ENCODE results near the gene CRISPLD2. TPM values are rescaled to one million over a fixed set of nuclear protein-coding genes. Genes with fewer than 3 reads are reported as not detected.

CRISPLD2 gene
- total and polyA plus RNA-seq, 9 of the 15 experiments (the other 6 are each of a cell fraction or from before 2014, with no cell fraction given): 0.03 to 0.24 (median 0.04) TPM; not detected in 4

GRCh38 chr16:84898447-84898846 is 78.7 kb downstream of the CRISPLD2 start (continued):
- TF ChIP-seq ZNF395 (CRISPR knock-in tag; IDR thresholded peaks at IDR 0.05) (no peak), MXD1 (CRISPR knock-in tag; IDR thresholded peaks at IDR 0.05; ENCODE audit: borderline replicate concordance, poor library complexity, severe bottlenecking) (no peak), YY1 (IDR thresholded peaks at IDR 0.05; ENCODE audit: borderline replicate concordance in 1 of 3, control insufficient read depth in 1 of 3, extremely low read depth in 1 of 3, insufficient read depth in 3 of 3, insufficient read length in 1 of 3, insufficient replicate concordance in 2 of 3, low read depth in 1 of 3, low read length in 2 of 3) (no peak), PKNOX1 (IDR thresholded peaks at IDR 0.05) (no peak), ZFP36 (IDR thresholded peaks at IDR 0.05; ENCODE audit: low read depth, low read length, partially characterized antibody) (no peak), ZNF41 (CRISPR knock-in tag; conservative IDR thresholded peaks at IDR 0.05) (no peak), NFE2 (IDR thresholded peaks at IDR 0.05; ENCODE audit: low read depth) (peak; percentile 27; the same call in 1 of the 2 replicates), ZNF518B (CRISPR knock-in tag; IDR thresholded peaks at IDR 0.05) (no peak)
